Glomerular visceral epithelial cell (primary cell): ENCODE data around the gene B3GAT1.

Experiments
- DNase-seq: peaks from one replicate; pipeline ENCODE4 v3.0.0-alpha.2; 2016; ENCODE audit errors: extremely low spot score

The B3GAT1 gene

GRCh38 chr11:134409552-134410429 lies 2.3 kb downstream of the B3GAT1 start:
- no peak for DNase-seq

DNA sequence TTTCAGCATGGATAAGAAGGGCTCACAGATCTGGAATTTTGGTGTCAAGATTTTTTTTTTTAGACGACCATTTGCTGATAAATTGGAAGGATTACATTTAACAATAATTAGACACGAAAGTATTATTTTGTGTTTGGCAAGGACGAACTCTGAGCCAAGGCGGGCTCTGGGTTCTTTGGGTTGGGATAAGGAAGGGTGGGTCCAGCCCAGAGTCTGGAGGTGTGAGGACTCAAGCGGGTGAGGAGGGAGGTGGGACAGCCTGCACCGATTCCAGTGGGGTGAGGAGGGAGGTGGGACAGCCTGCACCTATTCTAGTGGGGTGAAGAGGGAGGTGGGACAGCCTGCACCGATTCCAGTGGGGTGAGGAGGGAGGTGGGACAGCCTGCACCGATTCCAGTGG lies 4.1 kb downstream of the B3GAT1 start:
- no peak for DNase-seq

DNA sequence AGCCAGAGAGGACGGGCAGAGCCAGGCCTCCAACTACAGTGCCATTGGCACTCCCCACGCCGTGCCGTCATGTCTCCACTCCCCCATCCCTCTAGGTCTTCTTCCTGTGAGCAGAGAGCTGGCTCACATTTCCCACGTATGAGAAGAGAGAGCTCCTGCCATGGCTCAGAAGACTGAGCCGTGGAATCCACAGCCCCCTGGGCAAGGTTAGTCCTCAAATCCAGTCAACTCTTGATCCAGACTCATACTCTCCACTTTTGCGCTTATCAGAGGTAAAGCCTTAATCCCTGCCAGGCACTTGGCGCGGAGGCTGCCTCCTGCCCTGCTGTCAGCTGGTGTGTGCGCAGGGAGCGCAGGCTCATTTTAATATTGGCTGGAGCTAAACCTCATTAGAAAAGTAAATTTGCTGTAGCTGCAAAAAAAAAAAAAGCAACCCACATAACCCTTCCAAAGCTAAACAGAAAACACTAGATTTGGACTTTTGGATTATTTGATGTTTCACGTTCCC lies 4.7 kb downstream of the B3GAT1 start:
- no peak for DNase-seq

- no peak for DNase-seq
Measured at GRCh38 chr11:134406264-134407185, 5.5 kb downstream of the B3GAT1 start.

- no peak for DNase-seq
Measured at GRCh38 chr11:134405841-134406240, 6.2 kb downstream of the B3GAT1 start.

DNA sequence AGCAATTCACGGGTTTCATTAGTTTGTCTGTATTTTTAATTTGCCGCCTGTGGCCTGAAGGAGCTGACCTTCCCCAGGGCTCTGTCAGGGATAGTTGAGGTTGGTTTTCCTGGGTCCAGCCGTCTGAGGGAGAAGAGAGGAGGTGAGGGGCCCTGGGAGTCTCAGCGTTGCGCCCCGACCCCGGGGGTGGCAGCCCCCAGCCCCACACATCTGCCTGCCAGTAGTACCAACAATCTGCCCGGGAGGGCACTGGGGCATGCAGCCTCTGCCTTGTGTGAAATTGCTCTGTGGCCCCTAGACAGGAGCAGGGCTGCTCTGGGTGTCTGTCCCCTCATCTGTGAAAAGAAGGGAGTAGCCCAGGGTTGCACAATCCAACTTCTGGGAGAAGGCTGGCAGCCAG lies 6.6 kb downstream of the B3GAT1 start:
- DNase-seq: no peak

- DNase-seq: no peak
Measured at GRCh38 chr11:134404575-134405341, 7.3 kb downstream of the B3GAT1 start.

DNA sequence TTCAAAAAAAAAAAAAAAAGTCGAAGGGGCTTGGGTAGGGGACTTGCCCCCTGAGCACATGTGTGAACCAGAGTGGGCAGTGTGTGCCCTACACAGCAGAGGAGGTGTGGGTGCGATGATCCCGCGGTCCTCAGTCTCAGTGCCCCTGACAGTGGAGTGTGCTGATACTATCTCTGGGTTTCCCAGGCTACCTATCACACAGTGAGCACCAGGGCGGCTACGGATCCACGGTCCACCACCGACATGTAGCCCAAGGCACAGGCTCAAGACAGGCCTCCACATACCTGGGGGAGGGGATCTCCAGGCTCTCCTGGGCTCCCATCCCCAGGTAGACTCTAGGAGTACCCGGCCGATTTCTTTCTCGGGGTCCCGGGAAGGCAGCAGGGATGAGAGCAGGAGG lies 9.1 kb downstream of the B3GAT1 start:
- DNase-seq: no peak

GRCh38 chr11:134401825-134402809 lies 9.9 kb downstream of the B3GAT1 start:
- DNase-seq: no peak

- no peak for DNase-seq
Measured at GRCh38 chr11:134399996-134400395, 12.0 kb downstream of the B3GAT1 start.

DNA sequence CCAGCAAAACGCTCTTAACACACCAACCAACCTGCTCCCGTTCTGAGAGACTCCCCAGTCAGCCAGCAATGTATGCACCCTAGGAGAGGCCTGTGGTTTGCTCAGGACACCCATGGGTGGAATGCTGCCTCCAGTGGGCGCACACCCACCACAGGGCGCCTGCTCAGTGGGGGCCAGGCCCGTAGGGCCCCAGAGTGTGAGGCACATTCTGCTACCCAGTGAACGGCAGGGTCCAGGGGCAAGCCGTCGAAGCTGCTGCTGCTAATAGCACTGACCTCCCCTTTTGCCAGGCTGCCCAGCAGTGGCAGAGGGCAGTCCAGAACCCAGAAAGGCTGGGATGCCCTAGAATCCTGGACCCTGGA lies 12.8 kb downstream of the B3GAT1 start:
- no peak for DNase-seq

- no peak for DNase-seq
Measured at GRCh38 chr11:134398644-134399292, 13.3 kb downstream of the B3GAT1 start.

DNA sequence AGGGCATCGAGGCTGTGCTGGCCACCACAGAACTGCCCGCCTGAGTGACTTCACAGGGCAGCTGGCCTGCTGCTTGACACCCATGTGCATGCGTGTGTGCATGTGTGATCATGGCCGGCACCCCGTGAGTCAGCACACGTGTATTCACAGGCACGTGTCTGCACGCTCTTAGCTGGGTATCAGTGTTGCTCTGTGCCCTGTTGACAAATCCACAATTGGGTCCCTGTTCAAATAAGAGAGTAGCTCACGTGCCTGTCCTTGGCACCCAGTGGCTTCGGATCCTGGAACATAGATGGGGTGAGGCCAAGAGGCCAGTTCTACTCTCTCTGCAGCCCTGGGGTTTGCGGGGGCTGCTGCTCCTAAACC lies 14.0 kb downstream of the B3GAT1 start:
- no peak for DNase-seq

- no peak for DNase-seq
Measured at GRCh38 chr11:134397304-134398078, 14.6 kb downstream of the B3GAT1 start.

DNA sequence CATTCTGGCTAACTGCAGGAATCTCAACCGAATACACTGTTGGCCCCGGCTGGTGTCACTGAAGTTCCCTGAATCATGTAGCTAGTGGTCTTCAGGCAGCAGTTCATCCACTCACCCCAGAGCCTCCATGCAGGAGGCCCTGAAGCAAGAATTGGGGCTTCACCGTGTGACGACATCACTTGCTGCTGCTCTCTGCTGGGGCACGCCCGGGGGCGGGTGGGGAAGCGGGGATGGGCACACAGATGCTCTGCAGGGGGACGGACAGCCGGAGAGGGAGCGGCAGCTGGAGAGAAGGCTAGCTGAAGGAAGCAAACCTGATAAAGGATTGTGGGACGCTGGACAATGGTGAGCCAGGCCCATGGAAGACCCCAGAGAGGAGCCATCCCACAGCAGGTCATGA lies 17.0 kb downstream of the B3GAT1 start:
- no peak for DNase-seq

DNA sequence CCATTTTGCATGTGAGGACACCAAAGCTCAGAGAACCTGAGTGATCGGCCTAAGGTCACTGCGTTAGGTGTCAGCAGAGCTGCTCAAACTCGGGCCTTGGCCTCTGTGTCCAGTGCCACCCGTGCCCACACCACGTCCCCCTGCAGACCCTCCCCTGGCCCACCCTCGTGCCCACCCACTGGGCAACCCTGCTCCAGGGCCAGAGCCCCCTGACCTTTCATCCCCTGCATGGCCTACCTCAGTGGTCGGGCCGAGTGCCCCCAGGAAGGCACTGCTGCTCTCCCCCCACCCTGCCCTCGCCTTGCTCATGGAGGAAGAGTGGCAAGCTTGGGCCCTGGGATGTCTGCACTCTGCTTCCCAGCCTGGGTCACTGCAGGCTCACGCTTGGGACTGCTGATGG lies 17.7 kb downstream of the B3GAT1 start:
- no peak for DNase-seq

- DNase-seq: no peak
Measured at GRCh38 chr11:134393638-134394037, 18.4 kb downstream of the B3GAT1 start.

DNA sequence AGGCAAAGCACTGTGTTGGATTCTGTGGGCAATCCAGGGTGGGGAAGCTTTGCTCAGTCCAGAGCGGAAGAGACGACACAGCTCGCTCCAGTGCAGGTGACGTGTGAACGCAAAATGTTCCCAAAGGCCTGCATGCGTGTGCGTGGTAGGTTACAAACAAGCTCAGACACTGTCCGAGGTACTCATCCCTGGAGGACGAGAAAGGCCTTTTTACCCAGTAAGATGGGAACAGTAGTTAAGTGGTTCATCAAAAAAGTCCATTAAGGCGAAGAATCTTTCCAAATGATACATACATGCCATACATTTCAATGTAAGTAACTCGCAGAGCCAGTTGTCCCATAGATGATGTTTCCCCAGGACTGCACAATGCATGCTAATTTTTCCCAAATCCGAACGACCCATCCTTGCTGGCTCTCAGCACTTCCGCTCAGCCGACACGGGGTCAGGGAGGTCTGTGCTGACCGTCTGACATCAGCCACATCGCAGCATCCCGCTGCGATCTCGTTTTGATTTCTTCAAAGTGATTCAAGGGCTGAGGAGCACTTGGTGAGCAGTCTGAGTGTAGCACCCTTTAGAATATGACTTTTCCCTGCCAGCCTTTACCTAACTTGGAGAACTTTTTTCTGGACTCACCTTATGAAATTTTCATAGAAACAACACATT lies 19.0 kb downstream of the B3GAT1 start:
- DNase-seq: no peak

GRCh38 chr11:134391656-134392055 lies 20.4 kb downstream of the B3GAT1 start:
- DNase-seq: no peak
